Loucy (cell line): ENCODE results near the gene B3GALT5.

Source experiments
- H2AFZ ChIP-seq: fragments of 200-600 bp; sonication (generic); 2 replicates; pipeline ENCODE4 v1.6.0; 2016; ENCODE audit warnings: antibody characterized with exemption, mild to moderate bottlenecking, low read length, moderate library complexity
- H3F3A ChIP-seq: fragments of 200-600 bp; 2 replicates; pipeline ENCODE4 v1.6.0; 2016; ENCODE audit warnings: antibody characterized with exemption, low read depth, mild to moderate bottlenecking
- H3K27me3 ChIP-seq: fragments of 200-600 bp; sonication (generic); 2 replicates; pipeline ENCODE4 v1.6.1; 2014; ENCODE audit warnings: low read length, mild to moderate bottlenecking; ENCODE audit not compliant: insufficient read depth, poor library complexity, severe bottlenecking
- H3K36me3 ChIP-seq: fragments of 200-600 bp; sonication (generic); 2 replicates; pipeline ENCODE4 v1.6.1; 2016; ENCODE audit warnings: low read length; ENCODE audit not compliant: insufficient read depth
- H3K4me1 ChIP-seq: fragments of 200-600 bp; sonication (generic); 2 replicates; pipeline ENCODE4 v1.5.1; 2014; ENCODE audit warnings: low read length, mild to moderate bottlenecking; ENCODE audit not compliant: insufficient read depth, poor library complexity, severe bottlenecking
- H3K4me2 ChIP-seq: fragments of 200-600 bp; sonication (generic); 2 replicates; pipeline ENCODE4 v1.6.0; 2014; ENCODE audit warnings: antibody characterized with exemption, low read length, low read depth, mild to moderate bottlenecking; ENCODE audit not compliant: poor library complexity, severe bottlenecking
- H3K4me3 ChIP-seq: fragments of 200-600 bp; sonication (generic); 2 replicates; pipeline ENCODE4 v1.5.1; 2014; ENCODE audit warnings: low read length, mild to moderate bottlenecking, mixed read lengths; ENCODE audit not compliant: poor library complexity, severe bottlenecking
- H3K79me2 ChIP-seq: fragments of 200-600 bp; sonication (generic); 2 replicates; pipeline ENCODE4 v1.6.1; 2014; ENCODE audit warnings: low read length; ENCODE audit not compliant: insufficient read depth
- H3K9ac ChIP-seq: fragments of 200-600 bp; sonication (generic); 2 replicates; pipeline ENCODE4 v1.6.0; 2014; ENCODE audit warnings: mild to moderate bottlenecking, low read depth, low read length, moderate library complexity; ENCODE audit not compliant: poor library complexity, severe bottlenecking
- H3K9me2 ChIP-seq: fragments of 200-600 bp; sonication (generic); replicated peaks from 2 replicates; pipeline ENCODE4 v1.6.1; 2016; ENCODE audit warnings: low read depth, low read length, mixed read lengths
- H3K9me3 ChIP-seq: fragments of 200-600 bp; sonication (generic); 2 replicates; pipeline ENCODE4 v1.6.1; 2014; ENCODE audit warnings: mild to moderate bottlenecking, antibody characterized with exemption, low read length, low read depth; ENCODE audit not compliant: insufficient read depth
- H4K20me1 ChIP-seq: fragments of 200-600 bp; sonication (generic); 2 replicates; pipeline ENCODE4 v1.6.0; 2014; ENCODE audit warnings: antibody characterized with exemption, low read length, mild to moderate bottlenecking; ENCODE audit not compliant: insufficient read depth, poor library complexity, severe bottlenecking
- CTCF ChIP-seq: fragments of 200-600 bp; sonication (generic); conservative IDR thresholded peaks from 2 replicates; pipeline ENCODE4 v1.5.1; 2014; ENCODE audit warnings: mild to moderate bottlenecking, antibody characterized with exemption, low read length
- EZH2phosphoT487 ChIP-seq: fragments of 200-600 bp; IDR thresholded peaks from 2 replicates; pipeline ENCODE4 v1.6.1; 2018; ENCODE audit warnings: antibody characterized with exemption, mild to moderate bottlenecking, moderate library complexity, borderline replicate concordance

B3GALT5 gene

GRCh38 chr21:39641827-39642450, 29.2 kb downstream of the B3GALT5 start:
- no peaks in the 10 kb centered on the region for H4K20me1 ChIP-seq
- H3K4me3 ChIP-seq, result no peak overlapping the region
- TF ChIP-seq CTCF (no peak), EZH2phosphoT487 (no peak)
- no peaks in the 10 kb centered on the region for H3F3A ChIP-seq
- no peak overlapping the region for H3K4me2 ChIP-seq
- peaks cover 12% of the 10 kb centered on the region; the same call in 1 of the 2 replicates for H3K9me3 ChIP-seq
- H3K27me3 ChIP-seq, result no peaks in the 10 kb centered on the region
- H3K9ac ChIP-seq, result no peak overlapping the region
- no peak overlapping the region for H2AFZ ChIP-seq
- H3K79me2 ChIP-seq, result no peaks in the 10 kb centered on the region
- H3K4me1 ChIP-seq, result no peaks in the 10 kb centered on the region
- H3K9me2 ChIP-seq, result no peaks in the 10 kb centered on the region
- no peaks in the 10 kb centered on the region for H3K36me3 ChIP-seq

- Histone ChIP-seq H2AFZ (no peak overlapping the region), H3K9me2 (no peaks in the 10 kb centered on the region), H3K79me2 (no peaks in the 10 kb centered on the region), H3K4me2 (no peak overlapping the region), H3K4me3 (no peak overlapping the region), H3K27me3 (no peaks in the 10 kb centered on the region), H3K4me1 (no peaks in the 10 kb centered on the region), H4K20me1 (no peaks in the 10 kb centered on the region), H3K9me3 (peaks cover 10% of the 10 kb centered on the region; the same call in 1 of the 2 replicates), H3K36me3 (no peaks in the 10 kb centered on the region), H3K9ac (no peak overlapping the region), H3F3A (no peaks in the 10 kb centered on the region)
- TF ChIP-seq EZH2phosphoT487 (no peak), CTCF (no peak)
These were observed 31.4 kb downstream of the B3GALT5 start for GRCh38 chr21:39644062-39644560.

GRCh38 chr21:39645331-39645730, 32.6 kb downstream of the B3GALT5 start:
- no peak overlapping the region for H3K9ac ChIP-seq
- H4K20me1 ChIP-seq, result no peaks in the 10 kb centered on the region
- no peaks in the 10 kb centered on the region for H3F3A ChIP-seq
- no peak overlapping the region for H3K4me2 ChIP-seq
- H3K79me2 ChIP-seq, result no peaks in the 10 kb centered on the region
- H3K4me1 ChIP-seq, result no peaks in the 10 kb centered on the region
- no peak overlapping the region for H2AFZ ChIP-seq
- TF ChIP-seq EZH2phosphoT487 (no peak), CTCF (no peak)
- H3K27me3 ChIP-seq, result no peaks in the 10 kb centered on the region
- H3K9me2 ChIP-seq, result no peaks in the 10 kb centered on the region
- H3K4me3 ChIP-seq, result no peak overlapping the region
- H3K36me3 ChIP-seq, result no peaks in the 10 kb centered on the region
- H3K9me3 ChIP-seq, result peaks cover 17% of the 10 kb centered on the region; the same call in 1 of the 2 replicates
